NB4 (cell line): ENCODE results near the gene GNPNAT1.

Experiments used
- MYC ChIP-seq: IDR thresholded peaks from 2 replicates; pipeline ENCODE4 v1.6.1; 2011; ENCODE audit warnings: low read depth, low read length
- POLR2A ChIP-seq: IDR thresholded peaks from 2 replicates; pipeline ENCODE4 v1.6.1; 2011; ENCODE audit warnings: mild to moderate bottlenecking; ENCODE audit not compliant: insufficient read length; ENCODE audit errors: extremely low read depth
- TF ChIP-seq, protein P1 (sequence below): IDR thresholded peaks from one replicate; pipeline ENCODE4 v1.5.1; 2012; ENCODE audit warnings: low read depth, low read length
- TF ChIP-seq, protein P2 (sequence below): IDR thresholded peaks from 2 replicates; pipeline ENCODE4 v1.6.1; 2011; ENCODE audit warnings: low read depth, low read length

GRCh38 chr14:52792097-52792415, 649 bp upstream of the GNPNAT1 start:
- TF ChIP-seq, protein P1, sequence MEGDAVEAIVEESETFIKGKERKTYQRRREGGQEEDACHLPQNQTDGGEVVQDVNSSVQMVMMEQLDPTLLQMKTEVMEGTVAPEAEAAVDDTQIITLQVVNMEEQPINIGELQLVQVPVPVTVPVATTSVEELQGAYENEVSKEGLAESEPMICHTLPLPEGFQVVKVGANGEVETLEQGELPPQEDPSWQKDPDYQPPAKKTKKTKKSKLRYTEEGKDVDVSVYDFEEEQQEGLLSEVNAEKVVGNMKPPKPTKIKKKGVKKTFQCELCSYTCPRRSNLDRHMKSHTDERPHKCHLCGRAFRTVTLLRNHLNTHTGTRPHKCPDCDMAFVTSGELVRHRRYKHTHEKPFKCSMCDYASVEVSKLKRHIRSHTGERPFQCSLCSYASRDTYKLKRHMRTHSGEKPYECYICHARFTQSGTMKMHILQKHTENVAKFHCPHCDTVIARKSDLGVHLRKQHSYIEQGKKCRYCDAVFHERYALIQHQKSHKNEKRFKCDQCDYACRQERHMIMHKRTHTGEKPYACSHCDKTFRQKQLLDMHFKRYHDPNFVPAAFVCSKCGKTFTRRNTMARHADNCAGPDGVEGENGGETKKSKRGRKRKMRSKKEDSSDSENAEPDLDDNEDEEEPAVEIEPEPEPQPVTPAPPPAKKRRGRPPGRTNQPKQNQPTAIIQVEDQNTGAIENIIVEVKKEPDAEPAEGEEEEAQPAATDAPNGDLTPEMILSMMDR: no peak
- TF ChIP-seq POLR2A (no peak), MYC (no peak)
- TF ChIP-seq, protein P2, sequence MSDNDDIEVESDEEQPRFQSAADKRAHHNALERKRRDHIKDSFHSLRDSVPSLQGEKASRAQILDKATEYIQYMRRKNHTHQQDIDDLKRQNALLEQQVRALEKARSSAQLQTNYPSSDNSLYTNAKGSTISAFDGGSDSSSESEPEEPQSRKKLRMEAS: no peak
